NCI-H146 (cell line): ENCODE measurements around the gene SYNM.
"Not testable (repeated sequence)": the region's sequence is repeated elsewhere in the genome, so short reads cannot be mapped to it uniquely, and the experiment has no call there.

Experiments
- DNase-seq: peaks from one replicate; lab custom pipeline; 2025; lab: John Stamatoyannopoulos, UW

The SYNM gene

GRCh38 chr15:99104788-99105513 lies at the start of gene SYNM:
Gene SYNM, plus strand, starts transcription at chr15:99105080. Its CDS starts 120 bp downstream, at chr15:99105200.
- peak; percentile 90 for DNase-seq

- DNase-seq = no peak
These were observed 49.2 kb upstream of the SYNM start for GRCh38 chr15:99055555-99056134.

- no peak for DNase-seq
These were observed 47.9 kb upstream of the SYNM start for GRCh38 chr15:99057020-99057419.

GRCh38 chr15:99057697-99058420 lies 47.0 kb upstream of the SYNM start:
- DNase-seq = no peak

GRCh38 chr15:99058421-99058870 lies 46.4 kb upstream of the SYNM start:
- DNase-seq = no peak

- peak; percentile 49 for DNase-seq
These were observed 45.6 kb upstream of the SYNM start for GRCh38 chr15:99059010-99059981.

- not testable (repeated sequence) for DNase-seq
These were observed 44.7 kb upstream of the SYNM start for GRCh38 chr15:99060186-99060585.

- no peak for DNase-seq
These were observed 42.7 kb upstream of the SYNM start for GRCh38 chr15:99062226-99062625.

GRCh38 chr15:99068186-99068585 lies 36.7 kb upstream of the SYNM start:
- DNase-seq = no peak

GRCh38 chr15:99070208-99070607 lies 34.7 kb upstream of the SYNM start:
- no peak for DNase-seq

GRCh38 chr15:99071091-99071680 lies 33.7 kb upstream of the SYNM start:
- no peak for DNase-seq

GRCh38 chr15:99073008-99073717 lies 31.7 kb upstream of the SYNM start:
- no peak for DNase-seq

- no peak for DNase-seq
These were observed 30.4 kb upstream of the SYNM start for GRCh38 chr15:99074446-99074845.

GRCh38 chr15:99075059-99075652 lies 29.7 kb upstream of the SYNM start:
- not testable (repeated sequence) for DNase-seq

GRCh38 chr15:99076109-99076508 lies 28.8 kb upstream of the SYNM start:
- DNase-seq = no peak

- peak; percentile 69 for DNase-seq
These were observed 28.1 kb upstream of the SYNM start for GRCh38 chr15:99076555-99077308.

- DNase-seq = no peak
These were observed 22.1 kb upstream of the SYNM start for GRCh38 chr15:99082798-99083197.

- no peak for DNase-seq
These were observed 19.9 kb upstream of the SYNM start for GRCh38 chr15:99084965-99085364.
